HG03175 (cell line): ENCODE data around the gene NUDCD2.
A peak's percentile ranks its signal among the peaks of the same experiment; 100 is the strongest.
"Not testable (repeated sequence)": the region's sequence is repeated elsewhere in the genome, so short reads cannot be mapped to it uniquely, and the experiment has no call there.

Experiments used
- ATAC-seq: cut with Tn5 transposase; IDR thresholded peaks from one replicate; pipeline ENCODE4 v1.9.1; 2021; ENCODE audit warnings: mild to moderate bottlenecking, moderate library complexity; ENCODE audit not compliant: unreplicated experiment

The NUDCD2 gene

GRCh38 chr5:163473635-163474243 lies 13.8 kb upstream of the NUDCD2 start:
- peak; percentile 96 for ATAC-seq

- no peak for ATAC-seq
These were observed 7.8 kb upstream of the NUDCD2 start for GRCh38 chr5:163467682-163468081.

GRCh38 chr5:163463063-163463435 lies 3.1 kb upstream of the NUDCD2 start:
- ATAC-seq = no peak

GRCh38 chr5:163460562-163461171 lies 765 bp upstream of the NUDCD2 start, which contains the start of gene HMMR:
Gene HMMR, plus strand, starts transcription at chr5:163460632. Its CDS starts 61 bp downstream, at chr5:163460693.
- ATAC-seq = no peak

GRCh38 chr5:163459462-163459818 lies 462 bp downstream of the NUDCD2 start:
- ATAC-seq = peak; percentile 8

- ATAC-seq = no peak
These were observed 1.0 kb downstream of the NUDCD2 start for GRCh38 chr5:163458778-163459385.

GRCh38 chr5:163456840-163457239 lies 3.1 kb downstream of the NUDCD2 start:
- ATAC-seq = no peak

- no peak for ATAC-seq
These were observed 3.8 kb downstream of the NUDCD2 start for GRCh38 chr5:163456029-163456589.

GRCh38 chr5:163455406-163455805 lies 4.5 kb downstream of the NUDCD2 start:
- not testable (repeated sequence) for ATAC-seq

- no peak for ATAC-seq
These were observed 6.2 kb downstream of the NUDCD2 start for GRCh38 chr5:163453705-163454104.

GRCh38 chr5:163451489-163451888 lies 8.4 kb downstream of the NUDCD2 start:
- no peak for ATAC-seq

- ATAC-seq = no peak
These were observed 11.4 kb downstream of the NUDCD2 start for GRCh38 chr5:163448491-163448890.

- no peak for ATAC-seq
These were observed 12.0 kb downstream of the NUDCD2 start for GRCh38 chr5:163447875-163448274.

- no peak for ATAC-seq
These were observed 12.7 kb downstream of the NUDCD2 start for GRCh38 chr5:163447191-163447590.

GRCh38 chr5:163445345-163445744 lies 14.6 kb downstream of the NUDCD2 start:
- no peak for ATAC-seq

GRCh38 chr5:163444526-163444925 lies 15.4 kb downstream of the NUDCD2 start:
- no peak for ATAC-seq

- ATAC-seq = no peak
These were observed 18.9 kb downstream of the NUDCD2 start for GRCh38 chr5:163440954-163441353.

GRCh38 chr5:163439092-163439425 lies 20.8 kb downstream of the NUDCD2 start:
- ATAC-seq = no peak

- peak; percentile 97 for ATAC-seq
These were observed 22.4 kb downstream of the NUDCD2 start, which contains the start of gene CCNG1 for GRCh38 chr5:163437309-163438182. Gene CCNG1, plus strand, starts transcription at chr5:163437595. Its CDS starts 1,662 bp downstream, at chr5:163439257.

GRCh38 chr5:163437011-163437308 lies 22.9 kb downstream of the NUDCD2 start:
- ATAC-seq = no peak

GRCh38 chr5:163436515-163436914 lies 23.4 kb downstream of the NUDCD2 start:
- no peak for ATAC-seq
